ENCODE data around the gene ASPSCR1. TPM values are rescaled to one million over a fixed set of nuclear protein-coding genes. Genes with fewer than 3 reads are reported as not detected.

Gene ASPSCR1
- total RNA-seq, 1 experiment from 2014 or later = 51.0 TPM

DNA sequence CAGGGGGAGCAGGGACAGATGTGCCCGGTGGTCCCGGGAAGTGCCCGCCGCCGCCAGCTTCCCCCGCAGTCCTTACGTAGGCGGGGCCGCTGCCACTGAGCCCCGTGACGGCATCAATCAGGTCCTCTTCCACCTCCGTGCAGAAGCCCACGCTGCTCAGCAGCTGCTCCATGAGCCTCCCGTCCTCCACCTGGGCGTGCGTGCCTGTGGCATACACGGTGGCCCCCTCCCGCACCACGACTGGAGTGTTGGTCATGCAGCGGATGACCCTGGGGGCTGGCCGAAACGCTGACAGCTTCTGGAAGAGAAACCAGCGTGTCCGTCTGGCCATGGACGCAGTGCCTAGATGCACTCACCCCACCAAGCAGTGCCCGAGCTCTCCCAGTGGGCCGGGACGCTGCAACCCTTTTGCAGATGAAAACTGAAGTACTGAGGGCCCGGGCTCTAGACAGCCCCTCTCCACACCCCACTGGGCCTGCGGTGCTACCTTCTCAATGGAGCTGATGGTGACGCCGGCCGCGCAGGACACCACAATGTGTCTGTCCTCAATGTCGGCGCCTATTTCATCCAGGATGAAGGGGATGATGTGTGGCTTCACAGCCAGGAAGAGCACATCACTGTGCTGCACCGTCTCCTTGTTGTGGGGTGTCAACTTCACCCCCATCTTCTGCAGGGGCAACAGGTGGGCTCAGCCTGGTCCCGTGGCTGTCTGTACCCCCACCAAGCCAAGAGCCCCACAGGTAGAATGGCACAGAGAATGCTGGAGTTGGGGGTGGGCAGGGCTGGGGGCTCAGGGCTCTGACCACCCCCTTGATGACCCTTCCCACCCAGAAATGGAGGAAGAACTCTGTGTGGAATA is 42.4 kb upstream of the ASPSCR1 start:
- TF ChIP-seq, protein P1, sequence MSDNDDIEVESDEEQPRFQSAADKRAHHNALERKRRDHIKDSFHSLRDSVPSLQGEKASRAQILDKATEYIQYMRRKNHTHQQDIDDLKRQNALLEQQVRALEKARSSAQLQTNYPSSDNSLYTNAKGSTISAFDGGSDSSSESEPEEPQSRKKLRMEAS (IDR thresholded peaks at IDR 0.05) = no peak
- no peak for TF ChIP-seq ELF1 (IDR thresholded peaks at IDR 0.05; ENCODE audit: borderline replicate concordance, low read depth)
- no peak for TF ChIP-seq TCF7L2 (IDR thresholded peaks at IDR 0.05; ENCODE audit: borderline replicate concordance, extremely low read depth, insufficient read depth, insufficient read length)
- no peak for TF ChIP-seq SP1 (IDR thresholded peaks at IDR 0.05; ENCODE audit: low read depth)
- no peak for TF ChIP-seq ZNF274 (IDR thresholded peaks at IDR 0.05; ENCODE audit: low read depth, low read length)
- TF ChIP-seq, protein P2, sequence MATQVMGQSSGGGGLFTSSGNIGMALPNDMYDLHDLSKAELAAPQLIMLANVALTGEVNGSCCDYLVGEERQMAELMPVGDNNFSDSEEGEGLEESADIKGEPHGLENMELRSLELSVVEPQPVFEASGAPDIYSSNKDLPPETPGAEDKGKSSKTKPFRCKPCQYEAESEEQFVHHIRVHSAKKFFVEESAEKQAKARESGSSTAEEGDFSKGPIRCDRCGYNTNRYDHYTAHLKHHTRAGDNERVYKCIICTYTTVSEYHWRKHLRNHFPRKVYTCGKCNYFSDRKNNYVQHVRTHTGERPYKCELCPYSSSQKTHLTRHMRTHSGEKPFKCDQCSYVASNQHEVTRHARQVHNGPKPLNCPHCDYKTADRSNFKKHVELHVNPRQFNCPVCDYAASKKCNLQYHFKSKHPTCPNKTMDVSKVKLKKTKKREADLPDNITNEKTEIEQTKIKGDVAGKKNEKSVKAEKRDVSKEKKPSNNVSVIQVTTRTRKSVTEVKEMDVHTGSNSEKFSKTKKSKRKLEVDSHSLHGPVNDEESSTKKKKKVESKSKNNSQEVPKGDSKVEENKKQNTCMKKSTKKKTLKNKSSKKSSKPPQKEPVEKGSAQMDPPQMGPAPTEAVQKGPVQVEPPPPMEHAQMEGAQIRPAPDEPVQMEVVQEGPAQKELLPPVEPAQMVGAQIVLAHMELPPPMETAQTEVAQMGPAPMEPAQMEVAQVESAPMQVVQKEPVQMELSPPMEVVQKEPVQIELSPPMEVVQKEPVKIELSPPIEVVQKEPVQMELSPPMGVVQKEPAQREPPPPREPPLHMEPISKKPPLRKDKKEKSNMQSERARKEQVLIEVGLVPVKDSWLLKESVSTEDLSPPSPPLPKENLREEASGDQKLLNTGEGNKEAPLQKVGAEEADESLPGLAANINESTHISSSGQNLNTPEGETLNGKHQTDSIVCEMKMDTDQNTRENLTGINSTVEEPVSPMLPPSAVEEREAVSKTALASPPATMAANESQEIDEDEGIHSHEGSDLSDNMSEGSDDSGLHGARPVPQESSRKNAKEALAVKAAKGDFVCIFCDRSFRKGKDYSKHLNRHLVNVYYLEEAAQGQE (IDR thresholded peaks at IDR 0.05; ENCODE audit: low read depth) = no peak
- TF ChIP-seq EZH2phosphoT487 (IDR thresholded peaks at IDR 0.05; ENCODE audit: borderline replicate concordance) = no peak
- no peak for TF ChIP-seq POLR2A (IDR thresholded peaks at IDR 0.05; ENCODE audit: borderline replicate concordance, extremely low read depth, insufficient read depth, insufficient read length)
- no peak for TF ChIP-seq POLR2AphosphoS5 (IDR thresholded peaks at IDR 0.05; ENCODE audit: low read depth, low read length)
- no peak for TF ChIP-seq CEBPB (IDR thresholded peaks at IDR 0.05; ENCODE audit: low read depth)
- no peak for TF ChIP-seq SIN3A (IDR thresholded peaks at IDR 0.05; ENCODE audit: low read depth)
- no peak for TF ChIP-seq EZH2 (IDR thresholded peaks at IDR 0.05)
- TF ChIP-seq ZFX (IDR thresholded peaks at IDR 0.05) = no peak
- no peak for TF ChIP-seq SRF (IDR thresholded peaks at IDR 0.05; ENCODE audit: low read depth)
- Histone ChIP-seq H2AFZ (ENCODE audit: low read depth, low read length, poor library complexity, severe bottlenecking) (no peak overlapping the region), H3K4me2 (ENCODE audit: low read length) (peak overlapping the region; percentile 95), H3K9me2 (ENCODE audit: insufficient read depth) (no peaks in the 10 kb centered on the region), H3K79me2 (ENCODE audit: insufficient read depth, low read length) (peaks cover 17% of the 10 kb centered on the region), H3K4me1 (ENCODE audit: control insufficient read depth in 1 of 2, insufficient read depth in 2 of 2, low read length in 2 of 2) (peaks cover 9 to 52% of the 10 kb centered on the region in 2 experiments; a peak in 3 of 4 replicates), H3K36me3 (ENCODE audit: control insufficient read depth in 1 of 2, insufficient read depth in 2 of 2, low read length in 2 of 2) (peaks cover 6 to 33% of the 10 kb centered on the region in 2 experiments; a peak in 2 of 4 replicates), H3K9me3 (ENCODE audit: control insufficient read depth in 1 of 2, insufficient read depth in 1 of 2, low read depth in 1 of 2, low read length in 2 of 2) (no peaks in the 10 kb centered on the region), H3K9ac (ENCODE audit: low read length) (no peak overlapping the region), H3K27ac (ENCODE audit: low read depth, low read length) (peak overlapping the region; percentile 14; the same call in 1 of the 2 replicates), H4K20me1 (ENCODE audit: insufficient read depth) (no peaks in the 10 kb centered on the region), H3K4me3 (replicated peaks in 1 of 2; ENCODE audit: low read depth in 1 of 2, low read length in 2 of 2) (peak overlapping the region in 1 of 2 experiments; percentile 100; a peak in 2 of 4 replicates), H3K27me3 (ENCODE audit: insufficient read depth, low read length) (no peaks in the 10 kb centered on the region)
- intact Hi-C loops (cut with micrococcal nuclease) = no loop called here
- CTCF ChIA-PET = interaction anchor here (1.8 kb wide), 1 partner anchor 25 kb away, joined by 8 read pairs; the partner anchor contains the start of gene NOTUM
- RAD21 ChIA-PET (ENCODE audit: low non-redundant PET in 1 of 2, low total read pairs in 2 of 2, uncharacterized antibody in 2 of 2, unreplicated experiment in 2 of 2) = no interaction called here
- POLR2A ChIA-PET = interaction anchor here (1.0 kb wide), 1 partner anchor 88 kb away, joined by 4 read pairs; the partner anchor contains the start of genes CENPX and LRRC45
- no TSS peak for BruUV-seq (replicated peaks)
- ATAC-seq (no peak), DNase-seq (ENCODE audit: low read depth, low spot score) (no peak)

Measured in HCT116 (cell line).